GM21528 (cell line): ENCODE measurements around the gene TTC21A.

Source experiments
- ATAC-seq: cut with Tn5 transposase; IDR thresholded peaks from one replicate; pipeline ENCODE4 v1.9.1; 2021; ENCODE audit warnings: mild to moderate bottlenecking, moderate library complexity; ENCODE audit not compliant: unreplicated experiment, low FRiP score

The TTC21A gene

GRCh38 chr3:39176025-39176714 is 68.7 kb downstream of the TTC21A start:
- no peak for ATAC-seq

- no peak for ATAC-seq
These were observed 70.3 kb downstream of the TTC21A start for GRCh38 chr3:39177708-39178332.

- no peak for ATAC-seq
These were observed 71.1 kb downstream of the TTC21A start for GRCh38 chr3:39178553-39178952.

GRCh38 chr3:39180183-39180545 is 72.7 kb downstream of the TTC21A start:
- no peak for ATAC-seq

- ATAC-seq, result peak; percentile 90
These were observed 73.3 kb downstream of the TTC21A start for GRCh38 chr3:39180546-39181346.

GRCh38 chr3:39181408-39182335 is 74.2 kb downstream of the TTC21A start:
- ATAC-seq, result no peak

- no peak for ATAC-seq
These were observed 76.0 kb downstream of the TTC21A start for GRCh38 chr3:39183211-39184080.

GRCh38 chr3:39184081-39184967 is 76.8 kb downstream of the TTC21A start:
- no peak for ATAC-seq

- no peak for ATAC-seq
These were observed 77.4 kb downstream of the TTC21A start for GRCh38 chr3:39184968-39185285.

- no peak for ATAC-seq
These were observed 78.0 kb downstream of the TTC21A start for GRCh38 chr3:39185326-39185958.

GRCh38 chr3:39185959-39186691 is 78.6 kb downstream of the TTC21A start:
- ATAC-seq, result no peak

GRCh38 chr3:39186692-39187151 is 79.2 kb downstream of the TTC21A start:
- no peak for ATAC-seq

- ATAC-seq, result no peak
These were observed 80.1 kb downstream of the TTC21A start for GRCh38 chr3:39187372-39188155.
